ENCODE measurements around the gene PRKAB2. TPM values are rescaled to one million over a fixed set of nuclear protein-coding genes. Genes with fewer than 3 reads are reported as not detected.
"Not testable (repeated sequence)": the region's sequence is repeated elsewhere in the genome, so short reads cannot be mapped to it uniquely, and the experiment has no call there.

The PRKAB2 gene
- total and polyA plus RNA-seq, 10 donors: 4.6 to 19.1 (median 9.8) TPM

GRCh38 chr1:147168626-147169058, 3.6 kb downstream of the PRKAB2 start:
- Histone ChIP-seq H3K27ac (no peak overlapping the region), H3K4me1 (peaks cover 0 to 42% (median 25%) of the 10 kb centered on the region in 6 donors), H3K27me3 (replicated peaks in 1 of 7) (no peaks in the 10 kb centered on the region), H3K9me3 (no peaks in the 10 kb centered on the region), H3K36me3 (peaks cover 0 to 41% (median 14%) of the 10 kb centered on the region in 6 donors), H3K4me3 (no peak overlapping the region)
- no peak for TF ChIP-seq POLR2AphosphoS5 (IDR thresholded peaks at IDR 0.05)
- no peak for TF ChIP-seq POLR2A (IDR thresholded peaks at IDR 0.05)
- no peak for TF ChIP-seq CTCF (IDR thresholded peaks at IDR 0.05 in 8 of 11, conservative IDR thresholded peaks at IDR 0.05 in 3 of 11)
- whole genome bisulfite sequencing, 5 donors: 79 to 93% (median 89%) methylated on average over 2 of the region's 2 CpGs
- DNase-seq: no peak
- intact Hi-C loops (cut with DNase I; ENCODE audit: low total_unique reads): no loop called here

- H3K27ac ChIP-seq: no peak overlapping the region
- peaks cover 0 to 53% (median 15%) of the 10 kb centered on the region in 6 donors for H3K36me3 ChIP-seq
- intact Hi-C loops (cut with DNase I; ENCODE audit: low total_unique reads): no loop called here
- H3K4me1 ChIP-seq: peaks cover 0 to 36% (median 20%) of the 10 kb centered on the region in 6 donors
- H3K9me3 ChIP-seq: no peaks in the 10 kb centered on the region
- no peaks in the 10 kb centered on the region for H3K27me3 ChIP-seq (replicated peaks in 1 of 7)
- no peak for TF ChIP-seq POLR2A (IDR thresholded peaks at IDR 0.05)
- TF ChIP-seq CTCF (IDR thresholded peaks at IDR 0.05 in 8 of 11, conservative IDR thresholded peaks at IDR 0.05 in 3 of 11): no peak
- TF ChIP-seq POLR2AphosphoS5 (IDR thresholded peaks at IDR 0.05): no peak
- no peak for DNase-seq
- WGBS, 5 donors: 83 to 94% (median 93%) methylated on average over 1 of the region's 1 CpG
- no peak overlapping the region for H3K4me3 ChIP-seq
Measured at GRCh38 chr1:147167365-147167764, 4.9 kb downstream of the PRKAB2 start.

- H3K4me1 ChIP-seq: no peaks in the 10 kb centered on the region
- no peaks in the 10 kb centered on the region for H3K27me3 ChIP-seq (replicated peaks in 1 of 7)
- H3K4me3 ChIP-seq: no peak overlapping the region
- DNase-seq: no peak
- no peak overlapping the region for H3K27ac ChIP-seq
- peaks cover 4 to 97% (median 51%) of the 10 kb centered on the region in 6 donors for H3K36me3 ChIP-seq
- 94 to 100% (median 95%) methylated on average over 1 of the region's 1 CpG for WGBS, 5 donors
- H3K9me3 ChIP-seq: no peaks in the 10 kb centered on the region
- TF ChIP-seq CTCF (IDR thresholded peaks at IDR 0.05 in 8 of 11, conservative IDR thresholded peaks at IDR 0.05 in 3 of 11) (no peak), POLR2AphosphoS5 (IDR thresholded peaks at IDR 0.05) (no peak), POLR2A (IDR thresholded peaks at IDR 0.05) (no peak)
- intact Hi-C loops (cut with DNase I; ENCODE audit: low total_unique reads): no loop called here
Measured at GRCh38 chr1:147163019-147163418, 9.3 kb downstream of the PRKAB2 start.

GRCh38 chr1:147162093-147162492, 10.2 kb downstream of the PRKAB2 start:
- H3K4me3 ChIP-seq: no peak overlapping the region
- TF ChIP-seq POLR2AphosphoS5 (IDR thresholded peaks at IDR 0.05) (no peak), CTCF (IDR thresholded peaks at IDR 0.05 in 8 of 11, conservative IDR thresholded peaks at IDR 0.05 in 3 of 11) (no peak), POLR2A (IDR thresholded peaks at IDR 0.05) (no peak)
- no peaks in the 10 kb centered on the region for H3K4me1 ChIP-seq
- DNase-seq: no peak
- H3K27me3 ChIP-seq (replicated peaks in 1 of 7): no peaks in the 10 kb centered on the region
- H3K9me3 ChIP-seq: no peaks in the 10 kb centered on the region
- H3K27ac ChIP-seq: no peak overlapping the region
- intact Hi-C loops (cut with DNase I; ENCODE audit: low total_unique reads): no loop called here
- H3K36me3 ChIP-seq: peaks cover 4 to 99% (median 53%) of the 10 kb centered on the region in 6 donors

- intact Hi-C loops (cut with DNase I; ENCODE audit: low total_unique reads); H3K27ac ChIP-seq; DNase-seq; H3K27me3 ChIP-seq (replicated peaks in 1 of 7); H3K4me1 ChIP-seq; H3K9me3 ChIP-seq; H3K4me3 ChIP-seq: not testable (repeated sequence)
- 96 to 99% (median 97%) methylated on average over 2 of the region's 2 CpGs for WGBS, 5 donors
- peaks cover 4 to 91% (median 40%) of the 10 kb centered on the region in 6 donors for H3K36me3 ChIP-seq
Measured at GRCh38 chr1:147157116-147157515, 15.2 kb downstream of the PRKAB2 start.

All from spleen (tissue), 11 donors.